HK-2 (cell line): ENCODE data around the gene NCCRP1.
A peak's percentile ranks its signal among the peaks of the same experiment; 100 is the strongest.
"Not testable (repeated sequence)": the region's sequence is repeated elsewhere in the genome, so short reads cannot be mapped to it uniquely, and the experiment has no call there.

Experiments used
- DNase-seq: peaks from one replicate; pipeline ENCODE4 v3.0.0-alpha.2; 2018; ENCODE audit not compliant: unreplicated experiment

The NCCRP1 gene

GRCh38 chr19:39207293-39207836, 10.6 kb downstream of the NCCRP1 start:
- DNase-seq: no peak

- DNase-seq: no peak
These were observed 11.5 kb downstream of the NCCRP1 start for GRCh38 chr19:39208175-39208795.

GRCh38 chr19:39209196-39209595, 12.4 kb downstream of the NCCRP1 start:
- DNase-seq: no peak

- no peak for DNase-seq
These were observed 15.1 kb downstream of the NCCRP1 start for GRCh38 chr19:39211731-39212374.

- DNase-seq: peak; percentile 53
These were observed 15.6 kb downstream of the NCCRP1 start for GRCh38 chr19:39212375-39212742.

GRCh38 chr19:39215323-39215722, 18.6 kb downstream of the NCCRP1 start:
- not testable (repeated sequence) for DNase-seq

GRCh38 chr19:39217094-39217493, 20.3 kb downstream of the NCCRP1 start:
- DNase-seq: no peak

GRCh38 chr19:39218230-39219007, 21.7 kb downstream of the NCCRP1 start:
- DNase-seq: no peak

- DNase-seq: not testable (repeated sequence)
These were observed 22.3 kb downstream of the NCCRP1 start for GRCh38 chr19:39219108-39219507.

GRCh38 chr19:39223703-39224279, 27.0 kb downstream of the NCCRP1 start:
- DNase-seq: no peak

GRCh38 chr19:39224910-39225309, 28.1 kb downstream of the NCCRP1 start:
- no peak for DNase-seq

GRCh38 chr19:39230096-39230764, 33.5 kb downstream of the NCCRP1 start:
- no peak for DNase-seq

- no peak for DNase-seq
These were observed 35.9 kb downstream of the NCCRP1 start for GRCh38 chr19:39232708-39233107.

GRCh38 chr19:39236527-39236926, 39.8 kb downstream of the NCCRP1 start:
- no peak for DNase-seq

GRCh38 chr19:39237200-39238184, 40.7 kb downstream of the NCCRP1 start:
- peak; percentile 63 for DNase-seq

- no peak for DNase-seq
These were observed 41.4 kb downstream of the NCCRP1 start for GRCh38 chr19:39238209-39238608.

GRCh38 chr19:39238944-39239343, 42.2 kb downstream of the NCCRP1 start:
- no peak for DNase-seq

GRCh38 chr19:39240421-39240820, 43.7 kb downstream of the NCCRP1 start:
- DNase-seq: no peak

- DNase-seq: not testable (repeated sequence)
These were observed 47.0 kb downstream of the NCCRP1 start for GRCh38 chr19:39243741-39244140.

- DNase-seq: not testable (repeated sequence)
These were observed 47.8 kb downstream of the NCCRP1 start, which contains the start of gene IFNL3 for GRCh38 chr19:39244410-39245100. Gene IFNL3 (minus strand): TSS chr19:39245006. CDS start chr19:39244967, 39 bp downstream.
